Measurements from ENCODE around the gene MATN3. TPM values are rescaled to one million over a fixed set of nuclear protein-coding genes. Genes with fewer than 3 reads are reported as not detected.
A peak's percentile ranks its signal among the peaks of the same experiment; 100 is the strongest.

Gene MATN3
- total RNA-seq, 1 donor from 2014 or later = 0.45 TPM

- Mint-ChIP-seq H3K27me3 (ENCODE audit: insufficient read depth, low read depth) (peaks cover 2% of the 10 kb centered on the region), H3K4me1 (peaks cover 9% of the 10 kb centered on the region), H3K4me3 (no peak overlapping the region), H3K27ac (no peak overlapping the region), H3K36me3 (no peaks in the 10 kb centered on the region), H3K9me3 (no peaks in the 10 kb centered on the region)
- Histone ChIP-seq H3K9ac (no peak overlapping the region), H2AFZ (replicated peaks) (no peak overlapping the region), H3K4me1 (peaks cover 4% of the 10 kb centered on the region), H3K27ac (no peak overlapping the region), H3K79me2 (ENCODE audit: low read depth) (no peaks in the 10 kb centered on the region), H3K4me3 (no peak overlapping the region), H3F3A (ENCODE audit: low read depth) (no peaks in the 10 kb centered on the region), H3K9me3 (ENCODE audit: low read depth) (no peaks in the 10 kb centered on the region), H3K4me2 (no peak overlapping the region), H3K36me3 (no peaks in the 10 kb centered on the region), H4K20me1 (ENCODE audit: low read depth) (no peaks in the 10 kb centered on the region), H3K27me3 (peaks cover 10% of the 10 kb centered on the region)
- no peak for TF ChIP-seq EZH2 (IDR thresholded peaks at IDR 0.05)
- no peak for TF ChIP-seq EZH2phosphoT487 (IDR thresholded peaks at IDR 0.05)
- TF ChIP-seq, protein P1, sequence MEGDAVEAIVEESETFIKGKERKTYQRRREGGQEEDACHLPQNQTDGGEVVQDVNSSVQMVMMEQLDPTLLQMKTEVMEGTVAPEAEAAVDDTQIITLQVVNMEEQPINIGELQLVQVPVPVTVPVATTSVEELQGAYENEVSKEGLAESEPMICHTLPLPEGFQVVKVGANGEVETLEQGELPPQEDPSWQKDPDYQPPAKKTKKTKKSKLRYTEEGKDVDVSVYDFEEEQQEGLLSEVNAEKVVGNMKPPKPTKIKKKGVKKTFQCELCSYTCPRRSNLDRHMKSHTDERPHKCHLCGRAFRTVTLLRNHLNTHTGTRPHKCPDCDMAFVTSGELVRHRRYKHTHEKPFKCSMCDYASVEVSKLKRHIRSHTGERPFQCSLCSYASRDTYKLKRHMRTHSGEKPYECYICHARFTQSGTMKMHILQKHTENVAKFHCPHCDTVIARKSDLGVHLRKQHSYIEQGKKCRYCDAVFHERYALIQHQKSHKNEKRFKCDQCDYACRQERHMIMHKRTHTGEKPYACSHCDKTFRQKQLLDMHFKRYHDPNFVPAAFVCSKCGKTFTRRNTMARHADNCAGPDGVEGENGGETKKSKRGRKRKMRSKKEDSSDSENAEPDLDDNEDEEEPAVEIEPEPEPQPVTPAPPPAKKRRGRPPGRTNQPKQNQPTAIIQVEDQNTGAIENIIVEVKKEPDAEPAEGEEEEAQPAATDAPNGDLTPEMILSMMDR (IDR thresholded peaks at IDR 0.05) = no peak
- DNase-seq (ENCODE audit: low spot score) = no peak
Measured at GRCh38 chr2:20060106-20060505, 47.6 kb upstream of the MATN3 start.

- Histone ChIP-seq H4K20me1 (ENCODE audit: low read depth) (no peaks in the 10 kb centered on the region), H3K9ac (no peak overlapping the region), H3K36me3 (no peaks in the 10 kb centered on the region), H3F3A (ENCODE audit: low read depth) (peaks cover 3% of the 10 kb centered on the region), H3K27me3 (peaks cover 10% of the 10 kb centered on the region), H3K4me2 (no peak overlapping the region), H2AFZ (replicated peaks) (no peak overlapping the region), H3K27ac (no peak overlapping the region), H3K4me1 (peaks cover 11% of the 10 kb centered on the region), H3K4me3 (no peak overlapping the region), H3K79me2 (ENCODE audit: low read depth) (no peaks in the 10 kb centered on the region), H3K9me3 (ENCODE audit: low read depth) (no peaks in the 10 kb centered on the region)
- Mint-ChIP-seq H3K36me3 (no peaks in the 10 kb centered on the region), H3K4me3 (no peak overlapping the region), H3K27ac (no peak overlapping the region), H3K27me3 (ENCODE audit: insufficient read depth, low read depth) (no peaks in the 10 kb centered on the region), H3K9me3 (no peaks in the 10 kb centered on the region), H3K4me1 (peaks cover 3% of the 10 kb centered on the region)
- DNase-seq (ENCODE audit: low spot score) = no peak
- TF ChIP-seq EZH2 (IDR thresholded peaks at IDR 0.05) = no peak
- TF ChIP-seq EZH2phosphoT487 (IDR thresholded peaks at IDR 0.05) = no peak
- TF ChIP-seq, protein P1 (IDR thresholded peaks at IDR 0.05) = no peak
Measured at GRCh38 chr2:20057268-20057667, 44.8 kb upstream of the MATN3 start.

DNA sequence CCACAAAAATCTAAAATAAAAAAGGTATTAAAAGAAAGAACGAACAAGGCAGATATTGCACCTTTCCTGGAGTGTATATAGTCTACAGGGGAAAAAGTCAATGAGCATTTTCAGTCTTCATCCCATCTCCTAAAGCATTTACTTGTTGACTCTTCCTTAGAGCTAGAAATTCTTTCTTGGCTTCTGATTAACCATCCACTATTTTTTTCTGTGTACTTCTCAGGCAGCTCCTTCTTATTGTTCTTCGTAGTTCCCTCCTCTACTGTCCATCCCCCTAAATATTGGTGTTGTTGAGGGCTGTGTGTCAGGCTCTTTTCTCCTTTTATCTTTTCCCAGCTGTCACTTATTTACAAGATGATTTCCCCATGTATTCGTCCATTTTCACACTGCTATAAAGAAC lies 42.5 kb upstream of the MATN3 start:
- H3K36me3 ChIP-seq = no peaks in the 10 kb centered on the region

More for the DNA sequence above, 42.5 kb upstream of the MATN3 start:
- Mint-ChIP-seq H3K4me3 (peak overlapping the region; percentile 13), H3K36me3 (peaks cover 2% of the 10 kb centered on the region), H3K4me1 (peaks cover 3% of the 10 kb centered on the region), H3K27me3 (ENCODE audit: insufficient read depth, low read depth) (no peaks in the 10 kb centered on the region), H3K9me3 (no peaks in the 10 kb centered on the region), H3K27ac (no peak overlapping the region)
- no peak overlapping the region for H3K27ac ChIP-seq
- H3F3A ChIP-seq (ENCODE audit: low read depth) = peaks cover 21% of the 10 kb centered on the region
- TF ChIP-seq EZH2phosphoT487 (IDR thresholded peaks at IDR 0.05) (no peak), EZH2 (IDR thresholded peaks at IDR 0.05) (no peak)
- TF ChIP-seq, protein P1 (IDR thresholded peaks at IDR 0.05) = no peak
- no peak overlapping the region for H2AFZ ChIP-seq (replicated peaks)
- no peak overlapping the region for H3K9ac ChIP-seq
- no peak overlapping the region for H3K4me3 ChIP-seq
- no peak overlapping the region for H3K4me2 ChIP-seq
- H3K27me3 ChIP-seq = peaks cover 10% of the 10 kb centered on the region
- H3K4me1 ChIP-seq = peaks cover 11% of the 10 kb centered on the region
- peaks cover 15% of the 10 kb centered on the region for H3K79me2 ChIP-seq (ENCODE audit: low read depth)
- no peak for DNase-seq (ENCODE audit: low spot score)
- peaks cover under 1% of the 10 kb centered on the region for H4K20me1 ChIP-seq (ENCODE audit: low read depth)
- no peaks in the 10 kb centered on the region for H3K9me3 ChIP-seq (ENCODE audit: low read depth)
